ENCODE data around the gene WDR11.

GRCh38 chr10:120861178-120861855 is 10.2 kb downstream of the WDR11 start:
- TF ChIP-seq JUND (IDR thresholded peaks at IDR 0.05) (no peak), CTCF (IDR thresholded peaks at IDR 0.05 in 2 of 3, conservative IDR thresholded peaks at IDR 0.05 in 1 of 3; ENCODE audit: borderline replicate concordance in 1 of 3, insufficient read depth in 1 of 3, low read depth in 2 of 3, low read length in 2 of 3) (no peak), REST (IDR thresholded peaks at IDR 0.05; ENCODE audit: low read depth) (no peak)

All from HCT116 (cell line).